Measurements from ENCODE around the gene ERBB4.

DNA sequence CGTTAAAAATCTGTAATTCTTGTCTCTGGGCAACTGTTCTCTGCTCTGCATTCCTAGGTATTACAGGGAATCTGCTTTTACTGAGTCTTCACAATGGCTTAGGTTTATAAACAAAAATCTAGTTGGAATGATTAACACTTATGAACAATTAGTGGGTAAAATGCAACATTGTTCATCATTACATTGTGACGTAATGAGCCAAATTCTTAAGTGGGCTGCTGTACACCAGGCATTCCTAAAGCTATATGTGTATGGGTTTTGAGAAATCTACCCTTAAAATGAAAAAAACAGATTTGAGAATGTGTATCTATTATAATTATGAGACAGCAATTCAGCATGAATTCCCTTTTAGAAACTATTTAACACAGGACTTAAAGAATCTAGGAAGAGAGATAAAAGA is 41.5 kb upstream of the ERBB4 start:
- TF ChIP-seq POLR2AphosphoS5 (IDR thresholded peaks at IDR 0.05) (no peak), POLR2A (IDR thresholded peaks at IDR 0.05) (no peak)

Measured in transverse colon (tissue), 3 donors.